Inflammatory macrophage treated with lipopolysaccharide for 1 hour (primary cell): Measurements from ENCODE around the gene OTUD3.

ENCODE experiments used
- DNase-seq, 2 donors: peaks; one replicate each; pipeline ENCODE4 v3.0.0-alpha.2; 2020 to 2022

Gene OTUD3

GRCh38 chr1:19957779-19958178 lies 75.6 kb downstream of the OTUD3 start:
- DNase-seq, result no peak

- no peak for DNase-seq
These were observed 78.4 kb downstream of the OTUD3 start for GRCh38 chr1:19960591-19960990.
